SK-N-SH (cell line): ENCODE measurements around the gene TPRG1L.

ENCODE experiments used
- CHD2 ChIP-seq: fragments of 150-350 bp; IDR thresholded peaks from 2 replicates; pipeline ENCODE4 v1.6.1; 2018; ENCODE audit warnings: low read length; ENCODE audit not compliant: partially characterized antibody
- CTCF ChIP-seq: fragments of 200-600 bp; sonication (generic); IDR thresholded peaks from 2 replicates; pipeline ENCODE4 v1.6.1; 2017; ENCODE audit warnings: antibody characterized with exemption, mild to moderate bottlenecking, moderate library complexity
- FOXM1 ChIP-seq: IDR thresholded peaks from 2 replicates; pipeline ENCODE4 v1.4.0; 2012; ENCODE audit warnings: low read depth, mild to moderate bottlenecking
- GATA2 ChIP-seq: sonication (generic); formaldehyde crosslinking; IDR thresholded peaks from 2 replicates; pipeline ENCODE4 v1.5.0; 2020; ENCODE audit warnings: mild to moderate bottlenecking, missing genetic modification reagents
- NRF1 ChIP-seq: IDR thresholded peaks from 2 replicates; pipeline ENCODE4 v1.6.1; 2012; ENCODE audit warnings: low read depth, mild to moderate bottlenecking, low read length
- POLR2AphosphoS5 ChIP-seq: IDR thresholded peaks from 2 replicates; pipeline ENCODE4 v1.6.1; 2012; ENCODE audit warnings: low read depth, low read length
- REST ChIP-seq: IDR thresholded peaks from 2 replicates; pipeline ENCODE4 v1.6.1; 2012; ENCODE audit warnings: mild to moderate bottlenecking, low read depth, low read length, moderate library complexity
- RFX5 ChIP-seq: IDR thresholded peaks from 2 replicates; pipeline ENCODE4 v1.6.1; 2012; ENCODE audit warnings: mild to moderate bottlenecking, improper control_type of control experiment, low read length

- no peak for TF ChIP-seq CTCF
- no peak for TF ChIP-seq RFX5
- no peak for TF ChIP-seq REST
- TF ChIP-seq POLR2AphosphoS5 = no peak
- TF ChIP-seq CHD2 = no peak
- no peak for TF ChIP-seq GATA2 (CRISPR knock-in tag)
- TF ChIP-seq NRF1 = no peak
- TF ChIP-seq FOXM1 = no peak
Measured at GRCh38 chr1:3593334-3593733, 31.5 kb upstream of the TPRG1L start.
